ENCODE measurements around the gene RPP40.
"Not testable (repeated sequence)": the region's sequence is repeated elsewhere in the genome, so short reads cannot be mapped to it uniquely, and the experiment has no call there.

RPP40 gene

GRCh38 chr6:5012519-5012918 is 8.7 kb upstream of the RPP40 start:
- DNase-seq: no peak

- DNase-seq: no peak
Observed at GRCh38 chr6:5011346-5011745, 7.5 kb upstream of the RPP40 start.

- DNase-seq: no peak
Observed at GRCh38 chr6:5007531-5007930, 3.7 kb upstream of the RPP40 start.

- DNase-seq: no peak
Observed at GRCh38 chr6:5006222-5006621, 2.4 kb upstream of the RPP40 start.

- not testable (repeated sequence) for DNase-seq
Observed at GRCh38 chr6:5005038-5005433, 1.2 kb upstream of the RPP40 start.

- DNase-seq: no peak
Observed at GRCh38 chr6:5004373-5005037, 668 bp upstream of the RPP40 start.

- no peak for DNase-seq
Observed at GRCh38 chr6:4999586-4999985, 4.3 kb downstream of the RPP40 start.

- no peak for DNase-seq
Observed at GRCh38 chr6:4997862-4998261, 6.0 kb downstream of the RPP40 start.

- DNase-seq: no peak
Observed at GRCh38 chr6:4994741-4995140, 9.1 kb downstream of the RPP40 start.

- no peak for DNase-seq
Observed at GRCh38 chr6:4987432-4987831, 16.4 kb downstream of the RPP40 start.

- DNase-seq: no peak
Observed at GRCh38 chr6:4986999-4987398, 16.8 kb downstream of the RPP40 start.

- DNase-seq: no peak
Observed at GRCh38 chr6:4983322-4983721, 20.5 kb downstream of the RPP40 start.

- no peak for DNase-seq
Observed at GRCh38 chr6:4981761-4982160, 22.1 kb downstream of the RPP40 start.

GRCh38 chr6:4979426-4979825 is 24.4 kb downstream of the RPP40 start:
- no peak for DNase-seq

GRCh38 chr6:4977468-4977867 is 26.4 kb downstream of the RPP40 start:
- DNase-seq: no peak

- DNase-seq: no peak
Observed at GRCh38 chr6:4975506-4975905, 28.3 kb downstream of the RPP40 start.

GRCh38 chr6:4974962-4975361 is 28.9 kb downstream of the RPP40 start:
- DNase-seq: no peak

- DNase-seq: no peak
Observed at GRCh38 chr6:4973982-4974745, 29.7 kb downstream of the RPP40 start.

GRCh38 chr6:4973415-4973814 is 30.4 kb downstream of the RPP40 start:
- no peak for DNase-seq

- no peak for DNase-seq
Observed at GRCh38 chr6:4972438-4972837, 31.4 kb downstream of the RPP40 start.

GRCh38 chr6:4971851-4972250 is 32.0 kb downstream of the RPP40 start:
- no peak for DNase-seq

GRCh38 chr6:4970739-4971395 is 33.0 kb downstream of the RPP40 start:
- DNase-seq: no peak

GRCh38 chr6:4969609-4970285 is 34.1 kb downstream of the RPP40 start:
- no peak for DNase-seq
